Stimulated activated effector memory CD8-positive, alpha-beta T cell treated with anti-CD3 and anti-CD28 coated beads, Interleukin-12 subunit alpha, Interleukin-12 subunit beta, amount 100 ng/mL, for 72 hours (primary cell): ENCODE results near the gene RAB11A.
"Not testable (repeated sequence)": the region's sequence is repeated elsewhere in the genome, so short reads cannot be mapped to it uniquely, and the experiment has no call there.

Source experiments
- ATAC-seq: fragments of 150-1000 bp; cut with Tn5 transposase; 2 replicates; pipeline ENCODE4 v1.10.0; 2021
- DNase-seq, 2 donors: peaks; one replicate each; pipeline ENCODE4 v3.0.0; 2021 to 2022; ENCODE audit warnings: low spot score in 2 of 2
- H3K27ac Mint-ChIP-seq: one replicate; pipeline ENCODE4 v1.8.0; 2022; ENCODE audit warnings: mild to moderate bottlenecking, mixed read lengths
- H3K36me3 Mint-ChIP-seq: one replicate; pipeline ENCODE4 v1.8.0; 2022; ENCODE audit warnings: mild to moderate bottlenecking, mixed read lengths
- H3K4me1 Mint-ChIP-seq: one replicate; pipeline ENCODE4 v1.8.0; 2022; ENCODE audit warnings: mixed read lengths
- H3K4me3 Mint-ChIP-seq: one replicate; pipeline ENCODE4 v1.8.0; 2022; ENCODE audit warnings: mild to moderate bottlenecking, mixed read lengths
- H3K9me3 Mint-ChIP-seq: one replicate; pipeline ENCODE4 v1.8.0; 2022; ENCODE audit warnings: mixed read lengths

The RAB11A gene

DNA sequence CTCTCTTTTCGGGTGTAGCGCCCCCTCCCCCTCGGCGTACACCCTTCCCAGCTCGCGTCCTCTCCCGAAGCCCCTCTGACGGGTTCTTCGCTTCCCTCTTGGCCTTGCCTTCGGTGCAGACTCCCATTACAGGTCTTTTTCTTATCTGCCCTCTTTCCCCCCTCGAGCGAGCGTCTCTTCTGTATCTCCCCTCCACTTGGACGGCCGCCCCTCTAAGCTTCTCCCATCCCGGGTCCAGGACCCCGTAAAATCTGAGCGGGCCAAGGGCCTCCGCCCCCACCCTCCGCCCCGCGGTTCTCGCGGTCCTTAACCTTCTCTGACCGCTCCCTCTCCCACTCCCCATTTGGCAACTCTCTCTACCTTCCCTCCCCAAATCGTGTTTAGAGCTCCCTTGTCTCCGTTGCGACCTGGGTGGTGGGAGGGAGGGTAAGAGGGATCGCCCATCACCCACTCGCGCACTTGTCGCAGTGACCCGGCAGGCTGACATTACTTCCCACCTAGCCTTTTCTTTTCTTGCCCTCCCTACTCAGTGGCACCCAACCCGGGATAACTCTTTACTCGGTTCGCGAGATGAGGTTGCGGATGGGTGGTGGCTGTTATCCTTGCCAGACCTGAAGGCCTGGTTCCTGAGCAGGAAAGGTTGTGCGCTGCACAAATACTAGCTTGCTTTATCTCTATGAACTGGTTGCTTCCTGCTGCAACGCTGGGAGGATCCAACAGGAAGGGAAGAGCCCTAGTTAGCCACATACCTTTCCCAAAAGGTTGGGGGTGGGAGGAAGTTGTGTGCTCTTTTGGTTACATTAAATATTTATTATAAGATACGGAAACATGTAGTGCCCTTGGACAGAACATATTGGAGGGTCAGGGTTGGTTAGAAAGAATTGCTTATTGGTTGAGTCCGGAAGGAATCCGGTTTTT, 922 bp downstream of the RAB11A start:
- H3K4me3 Mint-ChIP-seq, result peak overlapping the region; percentile 99
- peaks cover 42% of the 10 kb centered on the region for H3K36me3 Mint-ChIP-seq
- H3K9me3 Mint-ChIP-seq, result no peaks in the 10 kb centered on the region
- peaks cover 38% of the 10 kb centered on the region for H3K4me1 Mint-ChIP-seq
- peak overlapping the region; percentile 100 for H3K27ac Mint-ChIP-seq
- no peak for ATAC-seq
- peak in 1 of 2 donors; percentile 65 for DNase-seq

DNA sequence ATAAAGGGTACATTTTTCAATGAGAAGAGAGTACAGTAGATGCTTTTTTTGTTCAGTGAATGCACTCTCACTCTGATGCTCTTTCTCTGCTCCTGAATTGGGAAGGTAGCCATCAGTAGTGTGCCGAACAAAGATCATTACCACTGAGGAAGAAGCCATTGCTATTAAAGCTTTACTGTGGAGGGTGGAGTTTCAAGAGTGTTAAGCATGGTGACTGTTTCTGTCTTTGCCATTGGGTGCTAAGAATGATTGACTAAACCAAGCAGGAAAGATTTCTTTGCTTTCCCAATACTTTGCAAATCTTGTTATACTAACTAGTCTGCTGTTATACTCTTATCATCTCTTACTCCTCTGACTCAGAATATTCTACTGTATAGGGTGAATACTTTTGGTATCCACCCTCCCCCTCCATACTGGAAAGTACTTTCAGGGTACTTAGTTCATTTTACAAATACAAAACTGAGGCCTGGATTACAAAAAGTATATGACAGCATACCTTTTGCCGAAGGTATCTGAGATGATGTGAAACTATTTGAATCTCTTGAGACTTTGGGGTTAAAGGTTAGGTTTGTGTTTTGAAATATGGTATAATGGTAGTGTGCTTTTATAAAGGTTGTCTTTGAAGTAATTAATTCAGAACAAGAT, 1.7 kb downstream of the RAB11A start:
- peak overlapping the region; percentile 100 for H3K27ac Mint-ChIP-seq
- no peak for DNase-seq
- peak; percentile 1 for ATAC-seq
- H3K4me1 Mint-ChIP-seq, result peaks cover 38% of the 10 kb centered on the region
- H3K36me3 Mint-ChIP-seq, result peaks cover 50% of the 10 kb centered on the region
- peak overlapping the region; percentile 99 for H3K4me3 Mint-ChIP-seq
- H3K9me3 Mint-ChIP-seq, result no peaks in the 10 kb centered on the region

DNA sequence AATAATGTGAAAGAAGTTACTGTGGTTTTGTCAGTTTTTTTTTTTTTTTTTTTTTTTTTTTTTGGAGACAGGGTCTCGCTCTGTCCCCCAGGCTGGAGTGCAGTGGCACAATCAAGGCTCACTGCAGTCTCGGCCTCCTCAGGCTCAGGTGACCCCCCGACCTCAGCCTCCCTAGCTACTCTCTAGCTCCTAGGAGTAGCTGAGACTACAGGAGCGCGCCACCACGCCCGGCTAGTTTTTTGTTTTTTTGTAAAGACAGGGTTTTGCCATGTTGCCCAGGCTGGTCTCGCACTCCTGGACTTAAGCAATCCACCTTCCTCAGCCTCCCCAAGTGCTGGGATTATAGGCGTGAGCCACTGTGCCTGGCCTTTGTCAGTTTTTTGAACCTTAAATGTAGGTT, 2.6 kb downstream of the RAB11A start:
- peaks cover 38% of the 10 kb centered on the region for H3K4me1 Mint-ChIP-seq
- not testable (repeated sequence) for DNase-seq, H3K9me3 Mint-ChIP-seq, ATAC-seq, H3K27ac Mint-ChIP-seq, H3K4me3 Mint-ChIP-seq
- H3K36me3 Mint-ChIP-seq, result peaks cover 59% of the 10 kb centered on the region

DNA sequence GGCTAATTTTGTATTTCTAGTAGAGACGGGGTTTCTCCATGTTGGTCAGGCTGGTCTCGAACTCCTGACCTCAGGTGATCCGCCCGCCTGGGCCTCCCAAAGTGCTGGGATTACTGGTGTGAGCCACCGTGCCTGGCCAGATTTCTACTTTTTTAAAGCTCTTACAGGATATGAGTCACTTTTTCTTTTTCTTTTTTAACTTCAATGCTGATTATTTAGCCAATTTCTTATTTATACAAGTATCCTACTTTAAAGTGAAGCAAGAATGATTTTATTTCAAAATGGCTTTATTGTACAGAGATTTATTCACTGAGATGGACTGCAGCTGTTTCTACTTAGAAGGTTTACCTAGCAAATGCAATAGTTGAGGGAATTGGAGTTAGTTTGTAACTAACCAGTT, 3.3 kb downstream of the RAB11A start:
- Mint-ChIP-seq H3K4me3 (peak overlapping the region; percentile 24), H3K4me1 (peaks cover 45% of the 10 kb centered on the region), H3K36me3 (peaks cover 66% of the 10 kb centered on the region)
- ATAC-seq, DNase-seq, H3K9me3 Mint-ChIP-seq, H3K27ac Mint-ChIP-seq: not testable (repeated sequence)

DNA sequence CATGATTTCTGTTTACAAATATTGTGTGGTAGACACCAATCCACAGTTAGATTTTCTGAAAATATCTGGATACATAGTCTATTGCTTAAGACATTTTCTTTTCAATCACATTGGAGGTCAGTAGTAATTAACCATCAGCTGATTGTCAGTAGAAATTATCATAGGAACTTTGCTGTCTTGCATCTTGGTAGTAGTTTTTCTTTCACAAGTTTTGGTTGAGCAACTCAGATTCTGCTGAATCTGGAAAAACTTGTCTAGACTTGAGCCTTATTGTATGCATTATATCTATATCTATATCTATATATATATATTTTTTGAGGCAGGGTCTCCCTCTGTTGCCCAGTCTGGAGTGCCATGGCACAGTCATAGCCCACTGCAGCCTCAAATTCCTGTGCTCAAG, 4.0 kb downstream of the RAB11A start:
- DNase-seq (no peak), ATAC-seq (no peak)
- H3K4me3 Mint-ChIP-seq, result no peak overlapping the region
- peaks cover 71% of the 10 kb centered on the region for H3K36me3 Mint-ChIP-seq
- peaks cover 48% of the 10 kb centered on the region for H3K4me1 Mint-ChIP-seq
- H3K27ac Mint-ChIP-seq, result no peak overlapping the region
- no peaks in the 10 kb centered on the region for H3K9me3 Mint-ChIP-seq

DNA sequence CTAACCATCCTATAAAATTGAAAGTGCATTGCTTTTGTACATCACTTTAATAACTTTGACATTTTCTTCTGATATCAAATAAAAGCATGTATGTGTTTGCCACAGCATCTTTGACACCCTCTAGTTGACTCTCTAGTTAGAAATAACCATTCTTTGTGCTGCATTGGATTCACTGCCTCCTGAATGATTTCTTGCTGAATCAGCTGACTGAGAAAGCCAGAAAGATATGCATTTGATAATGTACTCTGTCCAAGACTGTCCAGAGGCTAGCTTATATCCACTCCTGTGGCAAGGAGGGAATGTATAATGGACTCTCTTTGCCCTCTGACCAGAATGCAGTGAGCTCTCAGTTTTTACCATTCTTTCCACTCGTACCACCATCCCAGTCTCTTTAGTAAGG, 6.2 kb downstream of the RAB11A start:
- Mint-ChIP-seq H3K4me1 (peaks cover 28% of the 10 kb centered on the region), H3K9me3 (no peaks in the 10 kb centered on the region), H3K36me3 (peaks cover 71% of the 10 kb centered on the region), H3K4me3 (no peak overlapping the region), H3K27ac (no peak overlapping the region)
- DNase-seq (no peak), ATAC-seq (no peak)

DNA sequence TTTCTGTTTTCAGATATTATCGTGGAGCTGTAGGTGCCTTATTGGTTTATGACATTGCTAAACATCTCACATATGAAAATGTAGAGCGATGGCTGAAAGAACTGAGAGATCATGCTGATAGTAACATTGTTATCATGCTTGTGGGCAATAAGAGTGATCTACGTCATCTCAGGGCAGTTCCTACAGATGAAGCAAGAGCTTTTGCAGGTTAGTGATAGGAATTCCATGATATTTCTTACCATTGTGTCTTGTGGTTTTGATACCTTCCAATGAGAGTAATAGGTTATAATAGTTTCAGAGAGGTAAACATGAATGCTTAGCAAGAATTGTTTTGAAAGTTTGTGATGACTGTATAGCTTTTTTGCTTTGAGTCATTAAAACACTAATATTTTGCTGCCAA, 8.5 kb downstream of the RAB11A start:
- H3K4me3 Mint-ChIP-seq, result no peak overlapping the region
- ATAC-seq (peak; percentile 52), DNase-seq (no peak)
- H3K36me3 Mint-ChIP-seq, result peaks cover 94% of the 10 kb centered on the region
- H3K27ac Mint-ChIP-seq, result no peak overlapping the region
- no peaks in the 10 kb centered on the region for H3K9me3 Mint-ChIP-seq
- H3K4me1 Mint-ChIP-seq, result peaks cover 14% of the 10 kb centered on the region

DNA sequence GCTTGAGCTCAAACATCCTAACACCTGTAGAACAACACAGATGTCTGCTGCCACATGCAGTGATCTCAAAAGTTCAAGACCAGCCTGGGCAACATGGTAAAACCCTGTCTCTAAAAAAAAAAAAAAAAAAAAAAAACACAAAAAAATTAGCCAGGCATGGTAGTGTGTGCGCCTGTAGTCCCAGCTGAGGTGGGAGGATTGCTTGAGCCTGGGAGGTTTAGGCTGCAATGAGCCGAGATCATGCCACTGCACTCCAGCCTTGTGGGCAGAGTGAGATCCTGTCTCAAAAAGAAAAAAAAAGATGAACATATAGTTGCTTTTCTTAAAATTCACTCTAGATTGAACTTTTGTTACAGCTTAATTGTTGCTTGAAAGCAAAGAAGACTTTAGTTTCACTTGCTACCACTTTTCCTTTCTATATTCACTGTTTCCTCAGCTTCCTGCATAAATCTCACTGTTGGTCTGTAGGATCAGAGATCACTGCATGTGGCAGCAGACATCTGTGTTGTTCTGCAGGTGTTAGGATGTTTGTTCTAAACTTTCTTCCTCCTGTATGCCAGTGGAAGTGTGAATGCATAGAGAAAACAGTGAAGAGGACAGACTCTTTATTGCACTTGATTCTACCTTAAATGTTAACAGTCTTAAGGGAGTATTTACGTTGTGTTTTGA, 12.6 kb downstream of the RAB11A start:
- Mint-ChIP-seq H3K4me3 (no peak overlapping the region), H3K9me3 (no peaks in the 10 kb centered on the region), H3K27ac (peak overlapping the region; percentile 29), H3K4me1 (peaks cover 30% of the 10 kb centered on the region), H3K36me3 (peaks cover 96% of the 10 kb centered on the region)
- DNase-seq (no peak), ATAC-seq (no peak)

DNA sequence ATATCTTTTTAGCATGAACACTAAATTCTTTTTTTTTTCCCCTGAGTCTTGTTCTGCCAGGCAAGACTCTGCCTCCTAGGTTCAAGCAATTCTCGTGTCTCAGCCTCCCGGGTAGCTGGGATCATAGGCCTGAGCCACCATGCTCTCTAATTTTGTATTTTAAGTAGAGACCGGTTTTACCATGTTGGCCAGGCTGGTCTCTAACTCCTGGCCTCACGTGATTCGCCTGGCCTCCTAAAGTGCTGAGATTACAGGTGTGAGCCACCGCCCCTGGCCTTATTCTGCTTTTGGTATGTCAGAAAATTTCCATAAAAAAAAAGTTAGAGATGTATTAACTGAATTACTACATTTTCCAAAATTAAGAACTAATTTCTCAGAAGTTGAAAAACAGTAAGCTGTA, 14.3 kb downstream of the RAB11A start:
- no peak for DNase-seq
- H3K4me1 Mint-ChIP-seq, result peaks cover 37% of the 10 kb centered on the region

DNA sequence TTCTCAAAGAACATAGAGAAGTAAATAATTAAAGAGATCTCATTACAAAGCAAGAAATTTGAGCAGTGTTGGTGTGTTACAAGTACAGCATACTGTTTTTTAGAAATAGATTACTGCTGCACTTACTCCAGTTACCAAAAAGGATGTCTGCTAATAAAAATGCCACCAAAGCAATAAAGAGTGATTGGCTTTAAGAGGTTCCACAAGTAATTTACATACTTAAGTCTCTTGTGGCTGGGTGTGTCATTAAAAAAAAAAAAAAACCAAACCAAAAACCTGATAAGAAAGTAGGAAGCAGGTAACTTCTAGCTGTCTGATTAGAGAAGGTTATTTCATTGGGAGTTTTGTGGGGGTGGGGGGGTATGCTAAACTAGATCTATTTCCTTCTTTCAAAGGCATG, 15.2 kb downstream of the RAB11A start:
- H3K27ac Mint-ChIP-seq, result no peak overlapping the region
- no peak overlapping the region for H3K4me3 Mint-ChIP-seq
- H3K4me1 Mint-ChIP-seq, result peaks cover 39% of the 10 kb centered on the region
- H3K36me3 Mint-ChIP-seq, result peaks cover 96% of the 10 kb centered on the region
- DNase-seq (no peak), ATAC-seq (no peak)
- no peaks in the 10 kb centered on the region for H3K9me3 Mint-ChIP-seq

More for the DNA sequence above, 14.3 kb downstream of the RAB11A start:
- no peak for ATAC-seq
- Mint-ChIP-seq H3K36me3 (peaks cover 96% of the 10 kb centered on the region), H3K9me3 (no peaks in the 10 kb centered on the region), H3K4me3 (no peak overlapping the region), H3K27ac (peak overlapping the region; percentile 60)

DNA sequence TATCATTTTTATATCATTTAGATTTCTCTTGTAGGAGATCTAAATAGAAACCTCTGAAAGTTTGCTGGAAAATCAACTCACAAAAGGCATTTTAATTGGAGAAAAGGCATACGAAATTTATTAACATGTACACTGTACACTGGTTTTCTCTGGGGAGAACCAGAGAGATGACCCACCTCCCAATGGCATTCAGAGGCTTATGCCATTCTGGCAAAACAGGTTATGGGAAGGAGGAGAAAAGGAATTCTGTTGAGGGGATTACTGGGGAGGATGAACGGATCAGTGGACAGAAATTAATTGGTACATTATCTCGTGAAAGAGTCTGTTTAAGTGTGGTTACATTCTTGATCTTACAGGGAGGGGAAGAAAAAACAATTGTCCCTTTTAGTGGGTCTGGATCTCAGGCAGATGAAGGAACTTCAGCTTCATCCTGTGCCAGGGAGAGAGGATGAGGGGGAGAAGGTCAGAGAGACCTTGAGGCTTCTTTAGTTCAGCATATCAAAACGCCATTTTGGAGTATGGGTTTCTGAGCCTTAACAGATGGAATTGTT, 16.5 kb downstream of the RAB11A start:
- H3K9me3 Mint-ChIP-seq, result no peaks in the 10 kb centered on the region
- no peak for ATAC-seq
- H3K27ac Mint-ChIP-seq, result peak overlapping the region; percentile 12
- H3K36me3 Mint-ChIP-seq, result peaks cover 96% of the 10 kb centered on the region
- H3K4me1 Mint-ChIP-seq, result peaks cover 39% of the 10 kb centered on the region
- H3K4me3 Mint-ChIP-seq, result no peak overlapping the region
- DNase-seq, result no peak

DNA sequence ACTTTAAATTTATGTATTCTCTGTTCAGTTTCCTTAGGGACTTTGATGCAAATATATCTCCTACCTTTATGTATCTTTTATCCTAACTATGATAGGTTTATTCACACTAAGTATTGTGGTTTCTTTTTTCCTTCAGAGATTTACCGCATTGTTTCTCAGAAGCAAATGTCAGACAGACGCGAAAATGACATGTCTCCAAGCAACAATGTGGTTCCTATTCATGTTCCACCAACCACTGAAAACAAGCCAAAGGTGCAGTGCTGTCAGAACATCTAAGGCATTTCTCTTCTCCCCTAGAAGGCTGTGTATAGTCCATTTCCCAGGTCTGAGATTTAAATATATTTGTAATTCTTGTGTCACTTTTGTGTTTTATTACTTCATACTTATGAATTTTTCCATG, 18.3 kb downstream of the RAB11A start:
- Mint-ChIP-seq H3K4me1 (peaks cover 43% of the 10 kb centered on the region), H3K27ac (peak overlapping the region; percentile 82), H3K4me3 (peak overlapping the region; percentile 9), H3K9me3 (no peaks in the 10 kb centered on the region), H3K36me3 (peaks cover 82% of the 10 kb centered on the region)
- DNase-seq (peak in 1 of 2 donors; percentile 61), ATAC-seq (peak; percentile 95)

DNA sequence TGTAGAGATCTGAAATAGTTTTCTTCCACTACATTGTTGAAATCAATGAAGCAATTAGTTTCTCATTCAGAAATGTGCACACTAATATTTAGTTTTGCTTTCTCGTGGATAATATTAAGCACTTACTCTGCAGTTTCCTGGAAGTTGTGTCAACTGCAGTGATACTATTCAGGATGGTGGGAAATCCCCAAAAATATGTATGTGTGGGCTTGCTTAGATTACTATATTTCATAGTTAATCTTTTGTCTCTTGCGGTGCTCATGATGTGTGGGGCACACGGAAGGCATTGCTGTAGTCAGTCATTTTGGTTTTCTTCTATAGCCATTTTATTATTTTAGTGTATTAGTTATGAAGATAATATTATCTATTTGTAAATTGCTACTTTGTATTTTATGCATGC, 19.7 kb downstream of the RAB11A start:
- peak; percentile 87 for ATAC-seq
- no peak for DNase-seq
- H3K9me3 Mint-ChIP-seq, result no peaks in the 10 kb centered on the region
- peaks cover 74% of the 10 kb centered on the region for H3K36me3 Mint-ChIP-seq
- H3K27ac Mint-ChIP-seq, result no peak overlapping the region
- H3K4me1 Mint-ChIP-seq, result peaks cover 42% of the 10 kb centered on the region
- H3K4me3 Mint-ChIP-seq, result no peak overlapping the region

DNA sequence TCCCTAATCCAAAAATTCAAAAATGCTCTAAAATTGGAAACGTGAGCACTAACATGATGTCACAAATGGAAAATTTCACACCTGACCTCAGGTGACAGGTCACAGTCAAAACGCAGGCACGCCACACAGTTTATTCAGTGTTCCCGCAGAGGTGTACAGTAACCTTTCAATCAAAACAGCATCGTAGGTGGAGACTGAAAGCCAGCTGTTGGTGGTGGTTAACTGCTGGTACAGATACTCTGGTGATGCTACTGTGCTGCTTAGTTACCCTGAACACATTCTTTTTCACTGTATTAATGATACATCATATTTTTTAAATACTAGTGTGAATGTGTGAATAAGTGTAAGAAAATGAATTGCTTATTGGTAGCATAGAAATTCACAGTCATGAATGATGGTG, 23.8 kb downstream of the RAB11A start:
- peaks cover 57% of the 10 kb centered on the region for H3K36me3 Mint-ChIP-seq
- no peak for ATAC-seq

DNA sequence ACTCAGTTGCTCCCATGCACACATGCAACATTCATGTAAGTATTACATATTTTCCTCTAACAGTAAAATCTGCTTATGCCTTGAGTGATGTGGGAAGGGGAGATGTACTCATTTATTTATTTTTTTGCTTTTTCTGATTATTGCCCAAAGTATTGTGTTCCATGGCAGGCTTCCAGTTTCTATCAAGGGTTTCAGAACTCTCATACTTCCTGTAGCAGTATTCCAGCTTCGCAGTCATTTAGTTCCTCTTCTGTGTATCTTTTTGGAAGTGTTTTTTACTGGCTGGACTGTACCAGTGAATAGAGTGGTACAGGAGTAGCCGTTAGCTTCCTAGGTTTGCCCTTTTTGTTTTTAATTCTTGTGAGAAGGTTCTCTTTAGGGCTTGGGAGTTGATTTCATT, 26.9 kb downstream of the RAB11A start:
- H3K9me3 Mint-ChIP-seq, result no peaks in the 10 kb centered on the region
- no peak overlapping the region for H3K27ac Mint-ChIP-seq
- peaks cover 36% of the 10 kb centered on the region for H3K36me3 Mint-ChIP-seq
- DNase-seq (no peak), ATAC-seq (no peak)
- H3K4me1 Mint-ChIP-seq, result peaks cover 9% of the 10 kb centered on the region
- H3K4me3 Mint-ChIP-seq, result no peak overlapping the region

More for the DNA sequence above, 23.8 kb downstream of the RAB11A start:
- peaks cover 16% of the 10 kb centered on the region for H3K4me1 Mint-ChIP-seq
- no peaks in the 10 kb centered on the region for H3K9me3 Mint-ChIP-seq
- no peak for DNase-seq
- no peak overlapping the region for H3K27ac Mint-ChIP-seq
- H3K4me3 Mint-ChIP-seq, result no peak overlapping the region
